K562 (cell line): ENCODE data around the gene PTX3. TPM values are rescaled to one million over a fixed set of nuclear protein-coding genes. Genes with fewer than 3 reads are reported as not detected.

Experiments used
- ATAC-seq: fragments of 200-7000 bp; cut with Tn5 transposase; 3 replicates; pipeline ENCODE4 v1.9.1; 2020; ENCODE audit warnings: moderate library complexity
- BruUV-seq: library from RNA; stranded (reverse); fragments of 400-500 nt; replicated peaks from 2 replicates; lab custom pipeline; 2021; lab: Mats Ljungman, UMichigan
- CTCF ChIA-PET: fragments of 300-600 bp; formaldehyde crosslinking; extraction: SDS; loops from one replicate; lab custom pipeline; 2021; ENCODE audit warnings: low intra/inter-chr PET ratio; lab: Yijun Ruan, JAX
- POLR2A ChIA-PET: fragments of 300-600, 350-650 bp; sonication (Branson Sonifier 250); formaldehyde crosslinking; extraction: SDS; loops from one replicate; lab custom pipeline; 2021; ENCODE audit warnings: antibody characterized with exemption, inconsistent platforms; lab: Yijun Ruan, JAX
- DNase-seq, 4 experiments: peaks; one replicate each; pipeline versions ENCODE4 v3.0.0 to v3.0.0-alpha.2; 2011 to 2018; ENCODE audit warnings: low spot score in 3 of 4, mixed read lengths in 3 of 4; ENCODE audit errors: extremely low read depth in 1 of 4
- FAIRE-seq: peaks from 2 replicates; lab custom pipeline; 2011; peaks lifted over from hg19 to GRCh38; lab: Jason Lieb, UNC
- H2AFZ ChIP-seq: 2 replicates; pipeline ENCODE4 v1.6.0; 2011; ENCODE audit warnings: low read depth, low read length, control low read depth, inconsistent platforms
- H3K27ac ChIP-seq: fragments of 200-600 bp; 3 replicates; pipeline ENCODE4 v1.8.0; 2011; ENCODE audit warnings: low read depth, mild to moderate bottlenecking, control low read depth, inconsistent platforms, low read length, moderate library complexity, mixed read lengths; ENCODE audit errors: extremely low read depth
- H3K27me3 ChIP-seq, 2 experiments: fragments of 300-600 bp in 1 of 2; 2 replicates in 1 of 2; 3 replicates in 1 of 2; pipeline versions ENCODE4 v1.6.0 to v1.8.0; 2011; ENCODE audit warnings: inconsistent platforms in 2 of 2, low read length in 2 of 2, mild to moderate bottlenecking in 1 of 2, mixed read lengths in 1 of 2, moderate library complexity in 1 of 2; ENCODE audit not compliant: control insufficient read depth in 2 of 2, insufficient read depth in 2 of 2
- H3K36me3 ChIP-seq: fragments of 300-600 bp; 3 replicates; pipeline ENCODE4 v1.8.0; 2011; ENCODE audit warnings: mild to moderate bottlenecking, low read length, inconsistent platforms; ENCODE audit not compliant: control insufficient read depth, insufficient read depth
- H3K4me1 ChIP-seq, 2 experiments: fragments of 200-600 bp in 1 of 2; replicated peaks in 1 of 2; 2 replicates in 1 of 2; 3 replicates in 1 of 2; pipeline versions ENCODE4 v1.5.1 to v1.8.0; 2011; ENCODE audit warnings: inconsistent platforms in 2 of 2, low read length in 2 of 2, mild to moderate bottlenecking in 1 of 2, mixed read lengths in 1 of 2, moderate library complexity in 1 of 2; ENCODE audit not compliant: control insufficient read depth in 2 of 2, insufficient read depth in 2 of 2
- H3K4me2 ChIP-seq: 2 replicates; pipeline ENCODE4 v1.6.1; 2011; ENCODE audit warnings: low read length, control low read depth, inconsistent platforms, mixed read lengths; ENCODE audit not compliant: insufficient read depth
- H3K4me3 ChIP-seq: fragments of 200-600 bp; sonication (generic), shearing (Covaris generic); 2 replicates; pipeline ENCODE4 v1.5.1; 2016; ENCODE audit warnings: control low read depth, inconsistent platforms
- H3K79me2 ChIP-seq: fragments of 200-600 bp; 3 replicates; pipeline ENCODE4 v1.8.0; 2011; ENCODE audit warnings: low read length, inconsistent platforms; ENCODE audit not compliant: control insufficient read depth, insufficient read depth
- H3K9ac ChIP-seq, 2 experiments: 2 replicates each; pipeline versions ENCODE4 v1.6.0 to v1.6.1; 2011; ENCODE audit warnings: low read depth in 2 of 2, low read length in 2 of 2, control low read depth in 1 of 2, inconsistent platforms in 1 of 2, mild to moderate bottlenecking in 1 of 2, mixed read lengths in 1 of 2; ENCODE audit not compliant: insufficient read depth in 1 of 2
- H3K9me1 ChIP-seq: one replicate; pipeline ENCODE4 v1.6.0; 2011; ENCODE audit warnings: inconsistent platforms, mild to moderate bottlenecking, low read length, moderate library complexity; ENCODE audit not compliant: control insufficient read depth, insufficient read depth
- H3K9me3 ChIP-seq: replicated peaks from 2 replicates; pipeline ENCODE4 v1.5.1; 2011; ENCODE audit warnings: low read depth, low read length, inconsistent platforms; ENCODE audit not compliant: control insufficient read depth, insufficient read depth
- H4K20me1 ChIP-seq: replicated peaks from 2 replicates; pipeline ENCODE4 v1.6.1; 2011; ENCODE audit warnings: low read length, inconsistent platforms, mixed read lengths; ENCODE audit not compliant: control insufficient read depth, insufficient read depth
- BACH1 ChIP-seq: fragments of 200-800 bp; sonication (Bioruptor generic); IDR thresholded peaks from 2 replicates; pipeline ENCODE4 v1.6.1; 2016; ENCODE audit warnings: missing genetic modification characterization, missing compliant biosample characterization
- ELK3 ChIP-seq: fragments of 450-650 bp; formaldehyde crosslinking; IDR thresholded peaks from 2 replicates; pipeline ENCODE4 v1.4.0; 2020; ENCODE audit warnings: mild to moderate bottlenecking
- MEF2A ChIP-seq: IDR thresholded peaks from 2 replicates; pipeline ENCODE4 v1.6.1; 2011; ENCODE audit warnings: low read depth, mild to moderate bottlenecking, low read length, moderate library complexity; ENCODE audit not compliant: control insufficient read depth
- SETDB1 ChIP-seq: IDR thresholded peaks from one replicate; pipeline ENCODE4 v1.6.1; 2012; ENCODE audit warnings: low read length, control low read depth, inconsistent platforms
- TCF7L2 ChIP-seq: fragments of 150-350 bp; IDR thresholded peaks from 2 replicates; pipeline ENCODE4 v1.6.1; 2016; ENCODE audit warnings: low read depth, mild to moderate bottlenecking, low read length, moderate library complexity
- ZNF431 ChIP-seq: sonication (generic); formaldehyde crosslinking; IDR thresholded peaks from 2 replicates; pipeline ENCODE4 v1.8.0; 2022; ENCODE audit warnings: mild to moderate bottlenecking, missing genetic modification reagents
- WGBS: fragments of 100-300 bp; shearing (Covaris generic); methylation state at CpG from one replicate; pipeline ENCODE4 v1.1.6; 2016; ENCODE audit warnings: low coverage, mixed read lengths; ENCODE audit not compliant: insufficient coverage; ENCODE audit errors: missing lambda C conversion rate; 5-methylcytosine and 5-hydroxymethylcytosine counted together
- in situ Hi-C: fragments of 300-500 bp; cut with MboI; formaldehyde crosslinking; loops from 4 replicates; pipeline ENCODE4 v1.15.0; 2018; ENCODE audit warnings: inconsistent platforms, mixed read lengths
- intact Hi-C: fragments of 100-400 bp; cut with micrococcal nuclease; formaldehyde crosslinking; loops from 2 replicates; pipeline ENCODE4 v1.14.2; 2022
- polyA plus RNA-seq, 8 experiments: library from polyadenylated mRNA; depleted of rRNA in 4 of 8; stranded (reverse) in 5 of 8; unstranded in 3 of 8; fragments of >200 nt; fragmentation: Nextera tagmentation in 2 of 8; fragmentation: Illumina TruSeq in 1 of 8; extraction: Ambion mirVana in 2 of 8; extraction: Trizol in 1 of 8; gene quantifications; 2 replicates each; pipeline versions ENCODE4 v1.2.1 to v1.2.3, GENCODE V29; 2011 to 2014; ENCODE audit warnings: inconsistent platforms in 1 of 8, missing spikeins in 1 of 8
- total RNA-seq, 7 experiments: library from RNA; depleted of rRNA in 6 of 7; stranded (reverse); fragments of >200 nt in 6 of 7; fragmentation: Illumina TruSeq in 2 of 7; extraction: Trizol in 2 of 7; gene quantifications; 2 replicates each; pipeline versions ENCODE4 v1.2.1 to v1.2.3, GENCODE V29; 2011 to 2021; ENCODE audit warnings: low replicate concordance in 1 of 7

Gene PTX3
- total and polyA plus RNA-seq, 9 of the 15 experiments (the other 6 are each of a cell fraction or from before 2014, with no cell fraction given): 0.04 to 0.33 (median 0.15) TPM; not detected in 2

- Histone ChIP-seq H3K4me2 (no peak overlapping the region), H3K36me3 (no peaks in the 10 kb centered on the region), H3K79me2 (no peaks in the 10 kb centered on the region), H3K9ac (no peak overlapping the region), H3K4me3 (no peak overlapping the region), H3K27ac (no peak overlapping the region), H4K20me1 (no peaks in the 10 kb centered on the region), H3K4me1 (no peaks in the 10 kb centered on the region), H2AFZ (no peak overlapping the region), H3K9me3 (no peaks in the 10 kb centered on the region), H3K27me3 (no peaks in the 10 kb centered on the region), H3K9me1 (no peaks in the 10 kb centered on the region)
- in situ Hi-C loops: no loop called here
- no peak for TF ChIP-seq MEF2A
- TF ChIP-seq SETDB1: no peak
- no peak for TF ChIP-seq ZNF431 (CRISPR knock-in tag)
- no peak for TF ChIP-seq ELK3 (CRISPR knock-in tag)
- TF ChIP-seq TCF7L2: no peak
- no peak for TF ChIP-seq BACH1 (tag)
- DNase-seq (no peak), ATAC-seq (no peak), FAIRE-seq (no peak)
- BruUV-seq: no TSS peak
- WGBS: 12% methylated on average over 2 of the region's 2 CpGs
- intact Hi-C loops: no loop called here
- ChIA-PET CTCF (no interaction called here), POLR2A (no interaction called here)
Observed at GRCh38 chr3:157409516-157409915, 27.1 kb upstream of the PTX3 start.
